COLO829 (cell line): ENCODE measurements around the gene ICA1L.
"Not testable (repeated sequence)": the region's sequence is repeated elsewhere in the genome, so short reads cannot be mapped to it uniquely, and the experiment has no call there.

Experiments used
- DNase-seq: peaks from one replicate; pipeline ENCODE4 v3.0.0; 2012; ENCODE audit warnings: low spot score

ICA1L gene

GRCh38 chr2:202847693-202848524, 23.7 kb downstream of the ICA1L start:
- no peak for DNase-seq

DNA sequence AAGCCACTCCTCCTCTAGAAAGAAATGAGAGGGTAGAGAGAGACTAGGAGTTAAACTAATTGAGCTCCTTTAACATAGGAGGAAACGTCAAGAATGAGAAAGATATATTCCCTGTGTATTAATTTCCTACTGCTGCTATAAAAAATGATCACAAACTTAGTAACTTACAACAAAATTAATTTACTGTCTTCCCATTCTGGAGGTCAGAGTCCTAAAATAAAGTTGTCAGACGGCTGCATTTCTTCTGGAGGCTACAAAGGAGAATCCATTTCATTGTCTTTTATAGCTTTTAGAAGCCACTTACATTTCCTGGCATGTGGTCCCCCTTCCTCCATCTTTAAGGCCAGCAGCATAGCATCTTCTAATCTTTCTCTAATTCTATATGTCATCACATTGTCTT, 26.9 kb downstream of the ICA1L start:
- DNase-seq: no peak

DNA sequence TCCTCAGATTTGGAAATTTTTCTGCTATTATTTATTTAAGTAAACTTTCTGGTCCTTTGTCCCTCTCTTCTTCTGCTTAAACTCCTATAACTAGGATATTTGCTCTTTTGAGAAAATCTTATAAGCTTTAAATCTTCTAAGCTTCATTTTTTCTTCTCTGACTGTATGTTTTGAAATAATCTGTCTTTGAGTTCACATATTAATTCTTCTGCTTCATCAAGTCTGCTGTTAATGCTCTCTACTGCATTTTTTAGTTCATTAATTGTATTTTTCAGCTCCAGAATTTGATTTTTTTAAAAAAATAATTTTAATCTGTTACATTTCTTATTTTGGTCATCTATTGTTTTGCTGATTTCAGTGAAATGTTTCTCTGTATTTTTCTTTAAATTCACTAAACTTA, 28.9 kb downstream of the ICA1L start:
- no peak for DNase-seq

- no peak for DNase-seq
These were observed 30.3 kb downstream of the ICA1L start for GRCh38 chr2:202841090-202841867.

- peak; percentile 44 for DNase-seq
These were observed 40.0 kb downstream of the ICA1L start for GRCh38 chr2:202831242-202832220.

GRCh38 chr2:202824901-202825300, 46.7 kb downstream of the ICA1L start:
- no peak for DNase-seq

- DNase-seq: no peak
These were observed 49.2 kb downstream of the ICA1L start for GRCh38 chr2:202822411-202822810.

GRCh38 chr2:202821206-202822160, 50.1 kb downstream of the ICA1L start:
- no peak for DNase-seq

DNA sequence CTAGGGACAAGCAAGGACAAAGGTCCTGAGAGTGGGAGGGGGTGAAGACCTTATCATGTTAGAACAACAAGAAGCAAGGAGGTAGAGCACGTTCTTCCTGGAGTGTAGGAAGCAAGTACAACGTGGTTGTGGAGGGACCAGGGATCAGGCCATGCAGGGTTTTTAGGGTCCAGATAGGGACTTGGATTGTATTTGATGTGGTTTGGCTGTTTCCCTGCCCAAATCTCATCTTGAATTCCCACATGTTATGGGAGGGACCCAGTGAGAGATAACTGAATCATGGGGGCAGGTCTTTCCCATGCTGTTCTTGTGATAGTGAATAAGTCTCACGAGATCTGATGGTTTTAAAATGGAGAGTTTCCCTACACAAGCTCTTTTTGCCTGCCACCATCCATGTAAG, 53.2 kb downstream of the ICA1L start:
- no peak for DNase-seq

DNA sequence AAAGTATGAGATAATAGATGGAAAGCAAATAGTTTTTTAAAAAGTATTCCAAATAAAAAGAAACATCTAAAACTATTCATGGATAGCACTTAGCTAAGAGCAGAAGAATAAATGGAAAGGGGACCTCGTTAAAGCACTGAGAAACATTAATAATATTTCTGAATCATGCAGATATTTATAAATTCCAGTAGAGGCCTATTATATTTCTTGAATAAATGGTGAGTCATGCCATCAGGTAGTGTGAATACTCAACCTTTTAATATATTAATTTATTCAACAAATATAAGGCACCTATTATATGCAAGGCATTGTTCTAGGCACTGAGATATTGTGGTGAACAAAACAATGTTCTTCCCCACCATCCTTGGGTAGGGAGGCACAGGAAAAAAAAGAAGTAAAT, 53.8 kb downstream of the ICA1L start:
- DNase-seq: no peak

- no peak for DNase-seq
These were observed 55.8 kb downstream of the ICA1L start for GRCh38 chr2:202815548-202816360.

DNA sequence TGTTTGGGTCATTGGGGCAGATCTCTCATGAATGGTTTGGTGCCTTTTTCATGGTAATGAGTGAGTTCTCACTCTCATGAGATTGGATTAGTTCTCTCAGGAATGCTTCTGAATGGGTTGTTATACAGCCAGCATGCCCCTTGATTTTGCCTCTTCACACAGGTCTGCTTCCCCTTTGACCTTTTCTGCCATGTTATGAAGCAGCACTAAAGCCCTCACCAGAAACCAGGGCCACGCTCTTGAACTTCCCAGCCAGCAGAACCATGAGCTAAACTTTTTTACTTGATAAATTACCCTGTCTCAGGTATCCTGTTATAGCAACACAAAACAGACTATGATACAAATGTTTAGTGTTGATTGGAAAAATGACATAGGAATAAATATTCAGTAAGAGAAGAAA, 57.3 kb downstream of the ICA1L start:
- DNase-seq: no peak

DNA sequence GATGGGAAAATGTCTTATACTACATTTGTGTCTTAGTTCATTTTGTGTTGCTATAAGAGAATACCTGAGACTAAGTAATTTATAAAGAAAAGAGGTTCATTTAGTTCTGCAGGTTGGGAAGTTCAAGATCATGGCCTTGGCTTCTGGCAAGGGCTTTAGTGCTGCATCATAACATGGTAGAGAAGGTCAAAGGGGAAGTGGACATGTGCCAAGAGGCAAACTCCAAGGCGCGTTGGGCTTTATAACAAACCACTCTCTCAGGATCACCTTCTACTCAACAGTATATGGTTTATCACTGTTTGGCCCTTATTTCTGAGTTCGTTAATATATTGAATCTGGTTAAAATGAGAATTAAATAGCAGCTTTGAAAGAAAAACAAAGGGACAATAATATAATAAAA, 58.2 kb downstream of the ICA1L start:
- DNase-seq: no peak

DNA sequence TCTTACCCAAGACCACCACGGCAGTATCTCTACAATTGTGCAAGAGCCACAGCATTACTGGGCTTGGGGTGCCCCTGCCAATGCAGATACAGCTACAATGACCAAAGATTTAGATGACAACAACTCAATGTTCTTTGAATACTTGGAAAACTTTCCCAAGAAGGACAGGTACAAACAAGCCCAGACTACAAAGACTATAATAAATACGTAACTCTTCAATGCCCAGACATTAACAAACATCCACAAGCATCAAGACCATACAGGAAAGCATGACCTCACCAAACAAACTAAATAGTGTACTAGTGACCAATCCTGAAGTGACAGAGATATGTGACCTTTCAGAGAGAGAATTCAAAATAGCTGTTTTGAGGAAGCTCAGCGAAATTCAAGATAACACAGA, 62.8 kb downstream of the ICA1L start:
- no peak for DNase-seq

DNA sequence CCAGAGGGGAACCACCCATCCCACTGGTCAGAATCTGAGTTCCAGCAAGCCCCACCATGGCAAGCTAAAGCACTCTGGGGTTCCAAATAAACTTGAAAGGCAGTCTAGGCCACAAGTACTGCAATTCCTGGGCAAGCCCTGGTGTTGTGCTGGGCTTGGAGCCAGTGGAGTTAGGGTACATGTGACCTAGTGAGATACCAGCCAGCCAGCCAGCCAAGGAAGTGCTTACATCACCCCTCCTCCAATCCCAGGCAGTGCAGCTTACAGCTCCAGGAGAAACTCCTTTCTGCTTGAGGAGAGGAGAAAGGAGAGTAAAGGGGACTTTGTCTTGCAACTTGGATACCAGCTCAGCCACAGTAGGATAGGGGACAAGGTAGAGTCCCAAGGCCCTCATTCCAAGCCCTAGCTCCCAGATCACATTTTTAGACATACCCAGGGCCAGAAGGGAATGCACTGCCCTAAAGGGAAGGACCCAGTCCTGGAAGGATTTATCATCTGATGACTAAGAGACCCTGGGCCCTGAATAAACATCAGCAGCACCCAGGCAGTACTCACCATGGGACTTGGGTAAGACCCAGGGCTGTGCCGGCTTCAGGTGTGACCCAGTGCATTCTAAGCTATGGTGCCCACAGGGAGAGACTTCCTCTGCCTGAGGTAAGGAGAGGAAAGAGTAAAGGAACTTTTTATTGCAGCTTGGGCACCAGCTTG, 64.0 kb downstream of the ICA1L start:
- DNase-seq: not testable (repeated sequence)

GRCh38 chr2:202805911-202806310, 65.7 kb downstream of the ICA1L start:
- DNase-seq: not testable (repeated sequence)

DNA sequence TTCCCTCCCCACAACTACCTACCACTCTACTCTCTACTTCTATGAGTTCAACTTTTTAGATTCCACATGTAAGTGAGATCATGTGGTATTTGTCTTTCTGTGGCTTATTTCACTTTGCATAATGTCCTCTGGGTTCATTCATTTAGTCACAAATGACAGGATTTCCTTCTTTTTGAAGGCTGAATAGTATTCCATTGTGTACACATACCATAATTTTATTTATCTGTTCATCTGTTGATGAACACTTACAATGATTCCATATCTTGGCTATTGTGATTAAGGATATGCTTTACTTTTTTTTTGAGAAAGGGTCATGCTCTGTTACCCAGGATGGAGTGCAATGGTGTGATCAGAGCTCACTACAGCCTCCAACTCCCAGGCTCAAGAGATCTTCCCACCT, 73.6 kb downstream of the ICA1L start:
- DNase-seq: no peak

DNA sequence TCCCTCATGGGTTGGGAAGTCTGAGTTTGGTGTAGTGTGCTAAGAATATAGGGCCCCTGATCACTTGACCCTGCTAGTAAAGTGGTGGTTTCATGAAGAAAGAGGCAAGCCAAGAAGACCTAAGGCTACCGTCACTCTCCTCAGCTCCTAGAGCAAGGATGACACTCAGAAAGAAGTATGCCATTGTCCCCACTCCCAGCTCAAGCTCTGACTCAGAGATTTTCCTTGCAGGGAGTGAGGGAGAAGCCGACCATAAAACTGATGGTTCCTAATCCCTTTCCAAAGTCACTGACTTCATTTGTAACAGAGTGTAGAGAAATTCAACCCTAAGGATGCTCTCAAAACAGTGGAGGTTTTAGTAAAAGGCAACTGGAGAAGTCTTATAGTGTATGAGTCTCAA, 80.9 kb downstream of the ICA1L start:
- no peak for DNase-seq

DNA sequence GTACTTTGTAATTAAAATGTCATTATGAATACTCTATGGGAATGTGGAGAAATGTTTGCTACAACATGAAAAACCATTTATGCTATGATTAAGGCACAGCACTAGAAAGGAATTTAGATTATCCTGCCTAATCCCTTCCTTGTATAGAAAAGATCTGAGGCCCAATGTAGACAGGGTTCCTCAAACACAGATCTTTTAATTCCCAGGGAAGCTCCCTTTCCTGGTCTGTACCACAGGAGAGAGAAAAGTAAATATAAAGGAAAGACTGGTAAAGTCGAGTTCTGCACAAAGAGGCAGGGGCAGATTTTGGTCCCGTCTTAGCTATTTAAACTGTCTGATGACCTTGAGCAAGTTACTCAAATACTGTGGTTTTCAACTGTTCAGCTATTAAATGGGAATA, 84.7 kb downstream of the ICA1L start:
- DNase-seq: no peak
